Esophagus squamous epithelium (tissue), 4 donors: ENCODE results near the gene RBPJL.

Experiments used
- POLR2A ChIP-seq, 4 donors: fragments of 450-650 bp; IDR thresholded peaks; one replicate each; pipeline ENCODE4 v1.6.1; 2017; ENCODE audit warnings: antibody characterized with exemption in 4 of 4, mild to moderate bottlenecking in 4 of 4, moderate library complexity in 3 of 4
- TF ChIP-seq, protein P1 (sequence below), 6 experiments: fragments of 450-650 bp in 4 of 6; fragments of 200-600 bp in 2 of 6; sonication (generic) in 2 of 6; IDR thresholded peaks; one replicate each; pipeline ENCODE4 v1.5.1; 2016 to 2019; ENCODE audit warnings: antibody characterized with exemption in 6 of 6, mild to moderate bottlenecking in 4 of 6, moderate library complexity in 4 of 6

DNA sequence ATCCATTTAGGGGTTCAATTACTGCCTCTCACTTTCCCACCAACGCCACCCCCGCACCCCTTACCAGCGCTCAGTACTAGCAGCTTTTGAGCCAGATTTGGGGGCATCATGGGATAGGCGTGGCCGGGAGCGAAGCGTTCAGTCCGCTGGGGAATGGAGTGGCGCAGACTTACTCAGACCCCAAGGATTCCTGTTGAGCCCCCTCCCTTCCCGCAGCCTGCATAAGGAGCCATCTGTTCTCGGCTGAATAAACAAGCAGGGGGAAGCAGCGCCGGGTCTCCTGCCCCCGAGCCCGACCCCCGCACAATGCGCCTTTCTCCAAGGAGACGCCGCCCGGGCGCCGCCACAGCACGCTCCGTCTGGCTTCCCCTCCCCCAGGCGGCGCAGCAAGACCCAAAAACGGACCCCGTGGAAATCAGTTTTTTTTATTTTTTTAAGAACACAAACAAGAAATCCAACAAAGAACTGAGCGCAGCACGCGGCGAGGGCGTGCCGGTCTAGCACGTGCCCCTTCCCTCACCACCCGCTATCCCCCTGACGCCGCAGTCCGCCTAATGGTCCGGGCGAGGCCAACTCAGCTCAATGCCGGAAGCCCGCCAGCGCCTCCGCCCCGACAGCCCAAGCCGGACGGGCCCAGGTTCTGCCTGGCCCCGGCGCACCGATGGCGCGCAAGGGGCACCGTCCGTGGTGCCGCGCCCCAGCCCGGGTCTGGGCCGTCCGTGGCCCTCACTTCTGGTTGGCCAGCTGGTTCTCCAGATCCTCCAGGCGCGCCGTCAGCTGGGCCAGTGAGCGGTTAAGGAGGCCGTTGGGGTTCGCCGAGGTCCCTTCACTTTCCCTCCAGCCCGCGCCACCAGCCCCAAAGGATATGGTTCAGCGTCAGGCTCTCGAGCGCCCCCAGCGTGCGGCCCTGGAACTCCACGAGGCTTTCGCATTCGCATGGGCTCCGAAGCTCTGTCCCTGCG is 13.3 kb upstream of the RBPJL start:
- TF ChIP-seq, protein P1, sequence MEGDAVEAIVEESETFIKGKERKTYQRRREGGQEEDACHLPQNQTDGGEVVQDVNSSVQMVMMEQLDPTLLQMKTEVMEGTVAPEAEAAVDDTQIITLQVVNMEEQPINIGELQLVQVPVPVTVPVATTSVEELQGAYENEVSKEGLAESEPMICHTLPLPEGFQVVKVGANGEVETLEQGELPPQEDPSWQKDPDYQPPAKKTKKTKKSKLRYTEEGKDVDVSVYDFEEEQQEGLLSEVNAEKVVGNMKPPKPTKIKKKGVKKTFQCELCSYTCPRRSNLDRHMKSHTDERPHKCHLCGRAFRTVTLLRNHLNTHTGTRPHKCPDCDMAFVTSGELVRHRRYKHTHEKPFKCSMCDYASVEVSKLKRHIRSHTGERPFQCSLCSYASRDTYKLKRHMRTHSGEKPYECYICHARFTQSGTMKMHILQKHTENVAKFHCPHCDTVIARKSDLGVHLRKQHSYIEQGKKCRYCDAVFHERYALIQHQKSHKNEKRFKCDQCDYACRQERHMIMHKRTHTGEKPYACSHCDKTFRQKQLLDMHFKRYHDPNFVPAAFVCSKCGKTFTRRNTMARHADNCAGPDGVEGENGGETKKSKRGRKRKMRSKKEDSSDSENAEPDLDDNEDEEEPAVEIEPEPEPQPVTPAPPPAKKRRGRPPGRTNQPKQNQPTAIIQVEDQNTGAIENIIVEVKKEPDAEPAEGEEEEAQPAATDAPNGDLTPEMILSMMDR (IDR thresholded peaks at IDR 0.05): peak; percentile 77 to 95 (median 90)
- TF ChIP-seq POLR2A (IDR thresholded peaks at IDR 0.05): no peak
